Smooth muscle cell (in vitro differentiated cells): ENCODE measurements around the gene DNAH7. TPM values are rescaled to one million over a fixed set of nuclear protein-coding genes. Genes with fewer than 3 reads are reported as not detected.
"Not testable (repeated sequence)": the region's sequence is repeated elsewhere in the genome, so short reads cannot be mapped to it uniquely, and the experiment has no call there.

Experiments
- DNase-seq: peaks from one replicate; lab custom pipeline; 2025; ENCODE audit not compliant: unreplicated experiment; lab: John Stamatoyannopoulos, UW
- H2AFZ ChIP-seq: fragments of 200-600 bp; sonication (generic); 2 replicates; pipeline ENCODE4 v1.6.0; 2016; ENCODE audit warnings: antibody characterized with exemption, low read depth, mild to moderate bottlenecking
- H3F3A ChIP-seq: fragments of 200-600 bp; sonication (generic); 2 replicates; pipeline ENCODE4 v1.6.0; 2017; ENCODE audit warnings: antibody characterized with exemption, low read depth
- H3K27ac ChIP-seq: fragments of 200-600 bp; sonication (generic); 2 replicates; pipeline ENCODE4 v1.5.1; 2016; ENCODE audit warnings: low read depth, mild to moderate bottlenecking
- H3K27me3 ChIP-seq: fragments of 200-600 bp; sonication (generic); 2 replicates; pipeline ENCODE4 v1.6.1; 2016; ENCODE audit warnings: low read depth, mild to moderate bottlenecking
- H3K36me3 ChIP-seq: fragments of 200-600 bp; sonication (generic); 2 replicates; pipeline ENCODE4 v1.5.1; 2016; ENCODE audit warnings: low read depth
- H3K4me1 ChIP-seq: fragments of 200-600 bp; sonication (generic); 2 replicates; pipeline ENCODE4 v1.5.1; 2016; ENCODE audit warnings: low read depth
- H3K4me2 ChIP-seq: fragments of 200-600 bp; sonication (generic); 2 replicates; pipeline ENCODE4 v1.6.0; 2016; ENCODE audit warnings: mild to moderate bottlenecking
- H3K4me3 ChIP-seq: fragments of 200-600 bp; sonication (generic); 2 replicates; pipeline ENCODE4 v1.5.1; 2016; ENCODE audit warnings: mild to moderate bottlenecking
- H3K79me2 ChIP-seq: fragments of 200-600 bp; sonication (generic); 2 replicates; pipeline ENCODE4 v1.6.0; 2016; ENCODE audit warnings: low read depth, mild to moderate bottlenecking
- H3K9ac ChIP-seq: fragments of 200-600 bp; sonication (generic); 2 replicates; pipeline ENCODE4 v1.6.0; 2016; ENCODE audit warnings: low read depth
- H3K9me3 ChIP-seq: fragments of 200-600 bp; sonication (generic); replicated peaks from 2 replicates; pipeline ENCODE4 v1.5.1; 2016; ENCODE audit warnings: low read depth
- H4K20me1 ChIP-seq: fragments of 200-600 bp; sonication (generic); 2 replicates; pipeline ENCODE4 v1.6.0; 2016; ENCODE audit warnings: low read depth
- CTCF ChIP-seq: fragments of 200-600 bp; sonication (generic); IDR thresholded peaks from 2 replicates; pipeline ENCODE4 v1.5.1; 2017; ENCODE audit warnings: borderline replicate concordance, mild to moderate bottlenecking, antibody characterized with exemption; ENCODE audit not compliant: insufficient read depth, poor library complexity, severe bottlenecking
- WGBS: methylation state at CpG from one replicate; pipeline ENCODE4 v1.1.7; 2016; ENCODE audit warnings: low lambda C conversion rate; 5-methylcytosine and 5-hydroxymethylcytosine counted together
- polyA plus RNA-seq: library from polyadenylated mRNA; unstranded; fragments of >200 nt; fragmentation: Nextera tagmentation; extraction: Ambion mirVana; gene quantifications from 2 replicates; pipeline ENCODE4 v1.2.1, GENCODE V29; 2016
- total RNA-seq: library from RNA; depleted of rRNA; stranded (reverse); fragments of >200 nt; gene quantifications from 2 replicates; pipeline ENCODE4 v1.2.3, GENCODE V29; 2014

The DNAH7 gene
- total and polyA plus RNA-seq, 2 experiments from 2014 or later, result 0.99 to 1.2 TPM

DNA sequence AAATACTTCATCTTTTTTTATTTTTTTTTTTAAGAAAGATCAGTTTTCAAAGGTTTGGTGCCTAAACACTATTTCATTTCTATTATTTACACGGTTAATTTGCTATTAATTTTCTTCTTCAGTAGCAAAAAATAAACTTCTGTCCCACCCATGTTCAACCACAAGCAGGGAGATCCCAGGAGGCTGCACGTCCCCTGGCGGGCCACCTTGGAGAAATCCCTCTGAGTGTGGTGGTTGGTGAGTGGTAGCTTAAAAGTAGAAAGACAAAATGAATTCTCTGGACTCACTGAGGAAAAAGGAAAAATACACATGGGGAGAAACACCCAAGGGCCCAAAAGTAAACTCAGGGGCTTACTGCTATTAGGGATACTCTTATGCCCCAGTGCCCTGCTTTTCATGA lies 143.5 kb downstream of the DNAH7 start:
- no peaks in the 10 kb centered on the region for H3F3A ChIP-seq
- no peak for DNase-seq
- H3K9me3 ChIP-seq, result no peaks in the 10 kb centered on the region
- no peaks in the 10 kb centered on the region for H3K36me3 ChIP-seq
- no peaks in the 10 kb centered on the region for H4K20me1 ChIP-seq
- H3K9ac ChIP-seq, result no peak overlapping the region
- no peak overlapping the region for H3K27ac ChIP-seq
- H2AFZ ChIP-seq, result no peak overlapping the region
- no peak overlapping the region for H3K4me3 ChIP-seq
- H3K27me3 ChIP-seq, result no peaks in the 10 kb centered on the region
- 90% methylated on average over 3 of the region's 3 CpGs for WGBS
- H3K4me2 ChIP-seq, result no peak overlapping the region
- H3K4me1 ChIP-seq, result no peaks in the 10 kb centered on the region
- H3K79me2 ChIP-seq, result no peaks in the 10 kb centered on the region
- no peak for TF ChIP-seq CTCF

DNA sequence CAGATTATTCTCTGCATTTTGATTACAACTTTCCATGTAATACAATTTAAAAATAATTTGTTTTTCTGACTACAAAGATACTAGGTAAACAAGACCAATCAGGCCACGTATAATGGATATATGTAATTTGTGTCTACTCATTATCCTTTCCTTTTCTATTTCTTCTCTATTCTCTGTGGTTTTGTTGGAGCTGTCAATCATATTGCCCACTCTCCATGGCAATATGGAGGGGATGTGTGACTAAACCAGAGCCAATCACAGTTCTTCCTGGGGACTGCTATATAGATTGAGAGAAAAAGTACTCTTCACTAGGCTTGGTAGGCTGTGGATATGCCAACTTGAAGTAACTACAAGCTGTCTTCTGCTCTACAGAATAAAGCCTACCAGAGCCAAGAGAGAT lies 144.7 kb downstream of the DNAH7 start:
- H3K27ac ChIP-seq, result no peak overlapping the region
- no peaks in the 10 kb centered on the region for H3K4me1 ChIP-seq
- H4K20me1 ChIP-seq, result no peaks in the 10 kb centered on the region
- no peaks in the 10 kb centered on the region for H3K36me3 ChIP-seq
- no peaks in the 10 kb centered on the region for H3F3A ChIP-seq
- no peak overlapping the region for H3K9ac ChIP-seq
- H3K4me2 ChIP-seq, result no peak overlapping the region
- no peaks in the 10 kb centered on the region for H3K27me3 ChIP-seq
- H3K79me2 ChIP-seq, result no peaks in the 10 kb centered on the region
- 85% methylated on average over 1 of the region's 1 CpG for WGBS
- DNase-seq, result no peak
- H2AFZ ChIP-seq, result no peak overlapping the region
- H3K9me3 ChIP-seq, result no peaks in the 10 kb centered on the region
- no peak overlapping the region for H3K4me3 ChIP-seq
- no peak for TF ChIP-seq CTCF

GRCh38 chr2:195917021-195917600 lies 151.5 kb downstream of the DNAH7 start:
- not testable (repeated sequence) for H3K4me2 ChIP-seq, H2AFZ ChIP-seq, H3K79me2 ChIP-seq, H3K9ac ChIP-seq, H3K9me3 ChIP-seq, H4K20me1 ChIP-seq, DNase-seq, H3K27ac ChIP-seq, H3K4me1 ChIP-seq, H3K36me3 ChIP-seq, H3F3A ChIP-seq, H3K4me3 ChIP-seq, H3K27me3 ChIP-seq
- WGBS, result 93% methylated on average over 4 of the region's 4 CpGs

GRCh38 chr2:195912079-195912478 lies 156.6 kb downstream of the DNAH7 start:
- no peaks in the 10 kb centered on the region for H3K36me3 ChIP-seq
- TF ChIP-seq CTCF, result no peak
- no peak overlapping the region for H3K4me3 ChIP-seq
- no peaks in the 10 kb centered on the region for H3K4me1 ChIP-seq
- H3K4me2 ChIP-seq, result no peak overlapping the region
- H3F3A ChIP-seq, result no peaks in the 10 kb centered on the region
- no peaks in the 10 kb centered on the region for H3K9me3 ChIP-seq
- WGBS, result 54% methylated on average over 4 of the region's 4 CpGs
- H3K9ac ChIP-seq, result no peak overlapping the region
- no peak overlapping the region for H3K27ac ChIP-seq
- DNase-seq, result no peak
- H3K27me3 ChIP-seq, result no peaks in the 10 kb centered on the region
- H2AFZ ChIP-seq, result no peak overlapping the region
- no peaks in the 10 kb centered on the region for H4K20me1 ChIP-seq
- no peaks in the 10 kb centered on the region for H3K79me2 ChIP-seq
